ENCODE data around the gene NHERF2.

Gene NHERF2

GRCh38 chr16:2063861-2064260, 37.2 kb downstream of the NHERF2 start:
- no peak for DNase-seq

GRCh38 chr16:2064368-2064945, 37.8 kb downstream of the NHERF2 start:
- DNase-seq: no peak

- DNase-seq: no peak
Measured at GRCh38 chr16:2066139-2066538, 39.4 kb downstream of the NHERF2 start.

- DNase-seq: peak; percentile 4
Measured at GRCh38 chr16:2070576-2071453, 44.1 kb downstream of the NHERF2 start.

GRCh38 chr16:2071454-2072202, 44.9 kb downstream of the NHERF2 start:
- DNase-seq: no peak

GRCh38 chr16:2072926-2073325, 46.2 kb downstream of the NHERF2 start:
- no peak for DNase-seq

- no peak for DNase-seq
Measured at GRCh38 chr16:2074071-2074470, 47.4 kb downstream of the NHERF2 start.

- DNase-seq: no peak
Measured at GRCh38 chr16:2075631-2076030, 48.9 kb downstream of the NHERF2 start.

GRCh38 chr16:2076072-2076865, 49.6 kb downstream of the NHERF2 start:
- no peak for DNase-seq

GRCh38 chr16:2077016-2077415, 50.3 kb downstream of the NHERF2 start:
- DNase-seq: no peak

GRCh38 chr16:2077696-2078095, 51.0 kb downstream of the NHERF2 start:
- DNase-seq: no peak

- DNase-seq: no peak
Measured at GRCh38 chr16:2078096-2078495, 51.4 kb downstream of the NHERF2 start.

GRCh38 chr16:2078691-2079090, 52.0 kb downstream of the NHERF2 start:
- no peak for DNase-seq

- no peak for DNase-seq
Measured at GRCh38 chr16:2079311-2079800, 52.7 kb downstream of the NHERF2 start.

GRCh38 chr16:2079991-2080390, 53.3 kb downstream of the NHERF2 start:
- no peak for DNase-seq

- peak; percentile 4 for DNase-seq
Measured at GRCh38 chr16:2081201-2082084, 54.7 kb downstream of the NHERF2 start.

GRCh38 chr16:2082171-2082982, 55.7 kb downstream of the NHERF2 start:
- DNase-seq: peak; percentile 94

- DNase-seq: no peak
Measured at GRCh38 chr16:2082983-2083364, 56.3 kb downstream of the NHERF2 start.

- DNase-seq: no peak
Measured at GRCh38 chr16:2083409-2083808, 56.7 kb downstream of the NHERF2 start.

- no peak for DNase-seq
Measured at GRCh38 chr16:2083876-2084780, 57.4 kb downstream of the NHERF2 start.
